Muscle layer of colon (tissue), 2 donors: Measurements from ENCODE around the gene KRTAP5-8.
"Not testable (repeated sequence)": the region's sequence is repeated elsewhere in the genome, so short reads cannot be mapped to it uniquely, and the experiment has no call there.

Source experiments
- H3K27ac ChIP-seq: one replicate; pipeline ENCODE4 v1.7.0; 2013; ENCODE audit warnings: low read depth, mild to moderate bottlenecking, low read length, moderate library complexity
- H3K27me3 ChIP-seq, 2 donors: one replicate each; pipeline ENCODE4 v1.7.0; 2013; ENCODE audit warnings: low read length in 2 of 2, mild to moderate bottlenecking in 2 of 2; ENCODE audit not compliant: insufficient read depth in 2 of 2, control insufficient read depth in 1 of 2
- H3K36me3 ChIP-seq: one replicate; pipeline ENCODE4 v1.7.0; 2013; ENCODE audit warnings: mild to moderate bottlenecking, low read length; ENCODE audit not compliant: insufficient read depth
- H3K4me1 ChIP-seq: one replicate; pipeline ENCODE4 v1.7.0; 2013; ENCODE audit warnings: mild to moderate bottlenecking, low read length; ENCODE audit not compliant: insufficient read depth
- H3K4me3 ChIP-seq, 2 donors: one replicate each; pipeline ENCODE4 v1.7.0; 2013; ENCODE audit warnings: low read length in 2 of 2, low read depth in 1 of 2, mild to moderate bottlenecking in 1 of 2, moderate library complexity in 1 of 2
- H3K9ac ChIP-seq: one replicate; pipeline ENCODE4 v1.7.0; 2013; ENCODE audit warnings: low read length
- H3K9me3 ChIP-seq: one replicate; pipeline ENCODE4 v1.7.0; 2013; ENCODE audit warnings: mild to moderate bottlenecking, low read length
- donor health status: abdominal sarcoma.
- donor health status: Adenocarcinoma of cecum.

Gene KRTAP5-8

GRCh38 chr11:71580057-71581003 is 42.5 kb downstream of the KRTAP5-8 start:
- Histone ChIP-seq H3K9ac (no peak overlapping the region), H3K4me1 (no peaks in the 10 kb centered on the region), H3K36me3 (no peaks in the 10 kb centered on the region), H3K27ac (no peak overlapping the region), H3K27me3 (no peaks in the 10 kb centered on the region), H3K9me3 (no peaks in the 10 kb centered on the region), H3K4me3 (no peak overlapping the region)

- no peak overlapping the region for H3K9ac ChIP-seq
- H3K36me3 ChIP-seq: no peaks in the 10 kb centered on the region
- H3K27ac ChIP-seq: no peak overlapping the region
- no peaks in the 10 kb centered on the region for H3K4me1 ChIP-seq
- H3K27me3 ChIP-seq: no peaks in the 10 kb centered on the region
- H3K9me3 ChIP-seq: no peaks in the 10 kb centered on the region
- no peak overlapping the region for H3K4me3 ChIP-seq
These were observed 44.0 kb downstream of the KRTAP5-8 start for GRCh38 chr11:71581826-71582225.

GRCh38 chr11:71582309-71582895 is 44.6 kb downstream of the KRTAP5-8 start, which contains the start of gene KRTAP5-11:
KRTAP5-11 (minus strand) TSS chr11:71582875; CDS start chr11:71582837, 38 bp downstream.
- H3K27ac ChIP-seq: no peak within 1 kb of the TSS
- H3K9ac ChIP-seq: no peak within 1 kb of the TSS
- H3K4me3 ChIP-seq: no peak within 1 kb of the TSS
- no peaks in the 10 kb centered on the region for H3K9me3 ChIP-seq
- no peaks in the 10 kb centered on the region for H3K27me3 ChIP-seq
- no peaks in the 10 kb centered on the region for H3K36me3 ChIP-seq
- no peaks in the 10 kb centered on the region for H3K4me1 ChIP-seq

- not testable (repeated sequence) for H3K9ac ChIP-seq
These were observed 45.1 kb downstream of the KRTAP5-8 start for GRCh38 chr11:71582969-71583368.

GRCh38 chr11:71585673-71586072 is 47.8 kb downstream of the KRTAP5-8 start:
- not testable (repeated sequence) for H3K36me3 ChIP-seq, H3K9me3 ChIP-seq, H3K4me3 ChIP-seq, H3K27me3 ChIP-seq, H3K4me1 ChIP-seq, H3K27ac ChIP-seq, H3K9ac ChIP-seq

More at GRCh38 chr11:71582969-71583368, 45.1 kb downstream of the KRTAP5-8 start:
- H3K9me3 ChIP-seq, H3K36me3 ChIP-seq, H3K4me3 ChIP-seq, H3K27ac ChIP-seq, H3K4me1 ChIP-seq, H3K27me3 ChIP-seq: not testable (repeated sequence)

- not testable (repeated sequence) for H3K4me3 ChIP-seq, H3K27me3 ChIP-seq, H3K27ac ChIP-seq, H3K36me3 ChIP-seq, H3K9ac ChIP-seq, H3K9me3 ChIP-seq, H3K4me1 ChIP-seq
These were observed 50.5 kb downstream of the KRTAP5-8 start for GRCh38 chr11:71588314-71588713.
